ENCODE data around the gene EDEM3.

The EDEM3 gene

GRCh38 chr1:184669391-184669790 is 85.3 kb downstream of the EDEM3 start:
- no peak for DNase-seq (ENCODE audit: low spot score)

- DNase-seq (ENCODE audit: low spot score) = no peak
Observed at GRCh38 chr1:184665360-184665759, 89.3 kb downstream of the EDEM3 start.

GRCh38 chr1:184664661-184665060 is 90.0 kb downstream of the EDEM3 start:
- DNase-seq (ENCODE audit: low spot score) = no peak

- DNase-seq (ENCODE audit: low spot score) = peak; percentile 83
Observed at GRCh38 chr1:184664042-184664660, 90.5 kb downstream of the EDEM3 start.

GRCh38 chr1:184661801-184662200 is 92.9 kb downstream of the EDEM3 start:
- no peak for DNase-seq (ENCODE audit: low spot score)

GRCh38 chr1:184660462-184661191 is 94.0 kb downstream of the EDEM3 start:
- DNase-seq (ENCODE audit: low spot score) = no peak

GRCh38 chr1:184658055-184658454 is 96.6 kb downstream of the EDEM3 start:
- DNase-seq (ENCODE audit: low spot score) = no peak

- DNase-seq (ENCODE audit: low spot score) = no peak
Observed at GRCh38 chr1:184656221-184656620, 98.4 kb downstream of the EDEM3 start.

- DNase-seq (ENCODE audit: low spot score) = no peak
Observed at GRCh38 chr1:184655185-184655584, 99.5 kb downstream of the EDEM3 start.

- DNase-seq (ENCODE audit: low spot score) = no peak
Observed at GRCh38 chr1:184650177-184650866, 104.3 kb downstream of the EDEM3 start.

- peak; percentile 60 for DNase-seq (ENCODE audit: low spot score)
Observed at GRCh38 chr1:184649451-184649888, 105.2 kb downstream of the EDEM3 start.

GRCh38 chr1:184648856-184649201 is 105.8 kb downstream of the EDEM3 start:
- no peak for DNase-seq (ENCODE audit: low spot score)

- DNase-seq (ENCODE audit: low spot score) = no peak
Observed at GRCh38 chr1:184648160-184648855, 106.3 kb downstream of the EDEM3 start.

GRCh38 chr1:184647471-184647870 is 107.2 kb downstream of the EDEM3 start:
- no peak for DNase-seq (ENCODE audit: low spot score)

GRCh38 chr1:184646824-184647223 is 107.8 kb downstream of the EDEM3 start:
- DNase-seq (ENCODE audit: low spot score) = no peak

GRCh38 chr1:184646178-184646701 is 108.4 kb downstream of the EDEM3 start:
- no peak for DNase-seq (ENCODE audit: low spot score)

- no peak for DNase-seq (ENCODE audit: low spot score)
Observed at GRCh38 chr1:184644771-184645170, 109.9 kb downstream of the EDEM3 start.

- no peak for DNase-seq (ENCODE audit: low spot score)
Observed at GRCh38 chr1:184643661-184644060, 111.0 kb downstream of the EDEM3 start.

GRCh38 chr1:184641894-184642293 is 112.8 kb downstream of the EDEM3 start:
- no peak for DNase-seq (ENCODE audit: low spot score)

GRCh38 chr1:184640505-184640904 is 114.2 kb downstream of the EDEM3 start:
- no peak for DNase-seq (ENCODE audit: low spot score)
